Vagina (tissue), 2 donors: ENCODE data around the gene PPP1R17. TPM values are rescaled to one million over a fixed set of nuclear protein-coding genes. Genes with fewer than 3 reads are reported as not detected.

Experiments used
- DNase-seq, 2 donors: peaks; one replicate each; pipeline ENCODE4 v3.0.0-alpha.2; 2017; ENCODE audit errors: extremely low spot score in 2 of 2
- H3K27ac ChIP-seq: fragments of 200-600 bp; sonication (generic); one replicate; pipeline ENCODE4 v1.5.1; 2019
- H3K27me3 ChIP-seq: fragments of 200-600 bp; sonication (generic); one replicate; pipeline ENCODE4 v1.5.1; 2019
- H3K36me3 ChIP-seq, 2 donors: fragments of 200-600 bp; sonication (generic); one replicate each; pipeline ENCODE4 v1.5.1; 2017 to 2019
- H3K4me1 ChIP-seq: fragments of 200-600 bp; sonication (generic); one replicate; pipeline ENCODE4 v1.5.1; 2019
- H3K4me3 ChIP-seq, 2 donors: fragments of 200-600 bp; sonication (generic); 1 replicate in 1 of 2; 2 replicates in 1 of 2; pipeline ENCODE4 v1.5.1; 2016 to 2019
- H3K9me3 ChIP-seq: fragments of 200-600 bp; sonication (generic); one replicate; pipeline ENCODE4 v1.5.1; 2019
- CTCF ChIP-seq, 3 experiments: fragments of 450-650 bp in 2 of 3; fragments of 200-600 bp in 1 of 3; sonication (generic) in 1 of 3; IDR thresholded peaks; one replicate each; pipeline ENCODE4 v1.5.1; 2017 to 2019; ENCODE audit warnings: antibody characterized with exemption in 3 of 3, mild to moderate bottlenecking in 2 of 3, moderate library complexity in 2 of 3
- POLR2A ChIP-seq, 2 donors: fragments of 450-650 bp; IDR thresholded peaks; one replicate each; pipeline ENCODE4 v1.6.1; 2017; ENCODE audit warnings: antibody characterized with exemption in 2 of 2, mild to moderate bottlenecking in 2 of 2, moderate library complexity in 2 of 2
- POLR2AphosphoS5 ChIP-seq, 2 donors: sonication (generic); formaldehyde crosslinking; IDR thresholded peaks; one replicate each; pipeline ENCODE4 v1.9.0; 2017; ENCODE audit warnings: antibody characterized with exemption in 2 of 2, mild to moderate bottlenecking in 2 of 2, low read depth in 1 of 2; ENCODE audit not compliant: insufficient read depth in 1 of 2
- intact Hi-C: fragments of 100-400 bp; cut with DNase I; formaldehyde crosslinking; loops from one replicate; pipeline ENCODE4 v1.15.1; 2023
- total RNA-seq: library from RNA; depleted of rRNA; stranded (reverse); fragments of >200 nt; gene quantifications from one replicate; pipeline ENCODE4 v1.2.3, GENCODE V29; 2016

Gene PPP1R17
- total RNA-seq, 1 donor from 2014 or later: not detected

GRCh38 chr7:31688372-31688771, 1.4 kb downstream of the PPP1R17 start:
- H3K4me1 ChIP-seq: no peaks in the 10 kb centered on the region
- no peak for TF ChIP-seq POLR2A (IDR thresholded peaks at IDR 0.05)
- no peak for TF ChIP-seq POLR2AphosphoS5 (IDR thresholded peaks at IDR 0.05; ENCODE audit: insufficient read depth in 1 of 2, low read depth in 1 of 2)
- TF ChIP-seq CTCF (IDR thresholded peaks at IDR 0.05): no peak
- intact Hi-C loops: no loop called here
- no peaks in the 10 kb centered on the region for H3K9me3 ChIP-seq
- DNase-seq: no peak
- H3K4me3 ChIP-seq: no peak overlapping the region
- H3K27me3 ChIP-seq: no peaks in the 10 kb centered on the region
- no peaks in the 10 kb centered on the region for H3K36me3 ChIP-seq
- no peak overlapping the region for H3K27ac ChIP-seq

GRCh38 chr7:31688996-31689395, 2.0 kb downstream of the PPP1R17 start:
- Histone ChIP-seq H3K4me1 (no peaks in the 10 kb centered on the region), H3K27ac (no peak overlapping the region)

GRCh38 chr7:31690935-31691334, 3.9 kb downstream of the PPP1R17 start:
- no peaks in the 10 kb centered on the region for H3K27me3 ChIP-seq
- no peaks in the 10 kb centered on the region for H3K36me3 ChIP-seq
- TF ChIP-seq POLR2A (IDR thresholded peaks at IDR 0.05) (no peak), CTCF (IDR thresholded peaks at IDR 0.05) (no peak), POLR2AphosphoS5 (IDR thresholded peaks at IDR 0.05; ENCODE audit: insufficient read depth in 1 of 2, low read depth in 1 of 2) (no peak)
- H3K27ac ChIP-seq: no peak overlapping the region
- intact Hi-C loops: no loop called here
- H3K4me3 ChIP-seq: no peak overlapping the region
- H3K4me1 ChIP-seq: no peaks in the 10 kb centered on the region
- no peaks in the 10 kb centered on the region for H3K9me3 ChIP-seq
- no peak for DNase-seq

More at GRCh38 chr7:31688996-31689395, 2.0 kb downstream of the PPP1R17 start:
- Histone ChIP-seq H3K36me3 (no peaks in the 10 kb centered on the region), H3K27me3 (no peaks in the 10 kb centered on the region), H3K9me3 (no peaks in the 10 kb centered on the region), H3K4me3 (no peak overlapping the region)
- no peak for DNase-seq
- intact Hi-C loops: no loop called here
- no peak for TF ChIP-seq POLR2AphosphoS5 (IDR thresholded peaks at IDR 0.05; ENCODE audit: insufficient read depth in 1 of 2, low read depth in 1 of 2)
- no peak for TF ChIP-seq CTCF (IDR thresholded peaks at IDR 0.05)
- no peak for TF ChIP-seq POLR2A (IDR thresholded peaks at IDR 0.05)

GRCh38 chr7:31692451-31692850, 5.4 kb downstream of the PPP1R17 start:
- no peak for DNase-seq
- H3K27me3 ChIP-seq: no peaks in the 10 kb centered on the region
- no peaks in the 10 kb centered on the region for H3K36me3 ChIP-seq
- H3K27ac ChIP-seq: no peak overlapping the region
- no peaks in the 10 kb centered on the region for H3K9me3 ChIP-seq
- no peaks in the 10 kb centered on the region for H3K4me1 ChIP-seq
- no peak overlapping the region for H3K4me3 ChIP-seq
- TF ChIP-seq POLR2A (IDR thresholded peaks at IDR 0.05) (no peak), POLR2AphosphoS5 (IDR thresholded peaks at IDR 0.05; ENCODE audit: insufficient read depth in 1 of 2, low read depth in 1 of 2) (no peak)
- intact Hi-C loops: no loop called here

GRCh38 chr7:31692871-31693270, 5.9 kb downstream of the PPP1R17 start:
- Histone ChIP-seq H3K36me3 (no peaks in the 10 kb centered on the region), H3K4me1 (no peaks in the 10 kb centered on the region), H3K9me3 (no peaks in the 10 kb centered on the region), H3K27ac (no peak overlapping the region), H3K27me3 (no peaks in the 10 kb centered on the region), H3K4me3 (no peak overlapping the region)
- no peak for DNase-seq
- intact Hi-C loops: no loop called here
- TF ChIP-seq POLR2AphosphoS5 (IDR thresholded peaks at IDR 0.05; ENCODE audit: insufficient read depth in 1 of 2, low read depth in 1 of 2): no peak

- Histone ChIP-seq H3K9me3 (no peaks in the 10 kb centered on the region), H3K27me3 (no peaks in the 10 kb centered on the region), H3K4me3 (no peak overlapping the region), H3K4me1 (no peaks in the 10 kb centered on the region), H3K27ac (no peak overlapping the region), H3K36me3 (no peaks in the 10 kb centered on the region)
- intact Hi-C loops: no loop called here
- TF ChIP-seq POLR2AphosphoS5 (IDR thresholded peaks at IDR 0.05; ENCODE audit: insufficient read depth in 1 of 2, low read depth in 1 of 2): no peak
- TF ChIP-seq CTCF (IDR thresholded peaks at IDR 0.05): no peak
- TF ChIP-seq POLR2A (IDR thresholded peaks at IDR 0.05): no peak
- no peak for DNase-seq
These were observed 9.0 kb downstream of the PPP1R17 start for GRCh38 chr7:31695859-31696614.
